VCaP (cell line): ENCODE results near the gene CASP5.

Experiments used
- H3K27ac ChIP-seq: fragments of 450-650 bp; 2 replicates; pipeline ENCODE4 v1.5.1; 2017
- TF ChIP-seq, protein P1 (sequence below): fragments of 450-650 bp; conservative IDR thresholded peaks from 2 replicates; pipeline ENCODE4 v1.5.1; 2017; ENCODE audit warnings: mild to moderate bottlenecking, moderate library complexity

The CASP5 gene

GRCh38 chr11:104957280-104957679 is 65.7 kb downstream of the CASP5 start:
- TF ChIP-seq, protein P1, sequence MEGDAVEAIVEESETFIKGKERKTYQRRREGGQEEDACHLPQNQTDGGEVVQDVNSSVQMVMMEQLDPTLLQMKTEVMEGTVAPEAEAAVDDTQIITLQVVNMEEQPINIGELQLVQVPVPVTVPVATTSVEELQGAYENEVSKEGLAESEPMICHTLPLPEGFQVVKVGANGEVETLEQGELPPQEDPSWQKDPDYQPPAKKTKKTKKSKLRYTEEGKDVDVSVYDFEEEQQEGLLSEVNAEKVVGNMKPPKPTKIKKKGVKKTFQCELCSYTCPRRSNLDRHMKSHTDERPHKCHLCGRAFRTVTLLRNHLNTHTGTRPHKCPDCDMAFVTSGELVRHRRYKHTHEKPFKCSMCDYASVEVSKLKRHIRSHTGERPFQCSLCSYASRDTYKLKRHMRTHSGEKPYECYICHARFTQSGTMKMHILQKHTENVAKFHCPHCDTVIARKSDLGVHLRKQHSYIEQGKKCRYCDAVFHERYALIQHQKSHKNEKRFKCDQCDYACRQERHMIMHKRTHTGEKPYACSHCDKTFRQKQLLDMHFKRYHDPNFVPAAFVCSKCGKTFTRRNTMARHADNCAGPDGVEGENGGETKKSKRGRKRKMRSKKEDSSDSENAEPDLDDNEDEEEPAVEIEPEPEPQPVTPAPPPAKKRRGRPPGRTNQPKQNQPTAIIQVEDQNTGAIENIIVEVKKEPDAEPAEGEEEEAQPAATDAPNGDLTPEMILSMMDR: no peak
- no peak overlapping the region for H3K27ac ChIP-seq

- TF ChIP-seq, protein P1: no peak
- no peak overlapping the region for H3K27ac ChIP-seq
Measured at GRCh38 chr11:104956528-104956927, 66.4 kb downstream of the CASP5 start.

GRCh38 chr11:104946907-104947306 is 76.1 kb downstream of the CASP5 start:
- TF ChIP-seq, protein P1: peak; percentile 71
- no peak overlapping the region for H3K27ac ChIP-seq
